Measurements from ENCODE around the gene SORCS2. TPM values are rescaled to one million over a fixed set of nuclear protein-coding genes. Genes with fewer than 3 reads are reported as not detected.

The SORCS2 gene
- total and polyA plus RNA-seq, 2 of the 8 experiments (the other 6 are each of a cell fraction or from before 2014, with no cell fraction given): 0.36 to 1.8 TPM

DNA sequence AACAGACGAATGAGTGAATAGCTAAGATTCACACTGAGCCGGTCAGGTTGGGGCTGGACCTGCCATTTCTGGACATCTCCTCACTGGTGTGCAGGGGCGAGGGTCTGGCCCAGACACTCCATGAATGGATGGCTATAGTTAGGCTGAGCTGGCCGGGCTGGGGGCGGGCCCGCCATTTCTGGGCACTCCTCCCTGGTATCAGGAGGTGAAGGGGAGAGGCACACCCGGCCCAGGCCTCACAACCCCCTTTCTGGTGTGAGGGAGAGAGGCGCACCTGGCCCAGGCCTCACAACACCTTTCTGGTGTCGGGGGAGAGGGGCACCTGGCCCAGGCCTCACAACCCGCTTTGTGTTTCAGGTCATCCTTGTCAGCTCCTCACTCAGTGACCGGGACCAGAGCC, 445.6 kb downstream of the SORCS2 start:
- no peaks in the 10 kb centered on the region for H3K79me2 ChIP-seq (ENCODE audit: control insufficient read depth in 1 of 2, insufficient read depth in 2 of 2, low read length in 2 of 2)
- no peak overlapping the region for H3K4ac ChIP-seq (replicated peaks; ENCODE audit: insufficient read length, low read depth, low read length)
- peaks cover 16% of the 10 kb centered on the region for H3K23me2 ChIP-seq (ENCODE audit: low read depth, low read length)
- H2BK120ac ChIP-seq (replicated peaks; ENCODE audit: low read depth, low read length): no peak overlapping the region
- WGBS, 2 experiments (ENCODE audit: extremely low coverage in 1 of 2, insufficient coverage in 1 of 2, insufficient read length in 1 of 2, insufficient replicate concordance in 2 of 2, low coverage in 1 of 2, low lambda C conversion rate in 2 of 2, missing lambda C conversion rate in 1 of 2): 85% methylated on average over 11 of the region's 11 CpGs; no CpG with 5 or more reads in 1 of the 2 experiments
- no peak for FAIRE-seq
- 0 out of 4 replicates have a peak, but pooled peaks cover 0 to 5% of the 10 kb centered on the region in 2 experiments for H3K9me3 ChIP-seq (ENCODE audit: insufficient read depth in 2 of 2, low read depth in 1 of 2, low read length in 1 of 2)
- H3K4me1 ChIP-seq (replicated peaks in 1 of 4; ENCODE audit: control insufficient read depth in 3 of 4, insufficient read depth in 4 of 4, low read length in 3 of 4): no peaks in the 10 kb centered on the region
- DNase-seq (ENCODE audit: low read depth in 1 of 2, low spot score in 2 of 2): no peak
- no peaks in the 10 kb centered on the region for H3K27me3 ChIP-seq (replicated peaks in 1 of 4; ENCODE audit: control insufficient read depth in 3 of 4, extremely low read depth in 1 of 4, insufficient read depth in 3 of 4, low read length in 3 of 4)
- CTCF ChIA-PET (ENCODE audit: partially characterized antibody): no interaction called here
- H2BK20ac ChIP-seq (ENCODE audit: low read length): no peak overlapping the region
- H3K18ac ChIP-seq (ENCODE audit: extremely low read depth, low read length): no peak overlapping the region
- H4K20me1 ChIP-seq (replicated peaks in 1 of 2; ENCODE audit: control insufficient read depth in 1 of 2, insufficient read depth in 2 of 2, low read length in 2 of 2): peaks cover 0 to 9% of the 10 kb centered on the region in 2 experiments
- no peak overlapping the region for H3K4me3 ChIP-seq (ENCODE audit: extremely low read depth in 1 of 4, insufficient read depth in 2 of 4, low read depth in 3 of 4, low read length in 4 of 4)
- no peak overlapping the region for H2AFZ ChIP-seq (ENCODE audit: low read length)
- H4K5ac ChIP-seq (ENCODE audit: insufficient read length, low read depth, low read length): no peak overlapping the region
- H3K36me3 ChIP-seq (ENCODE audit: control insufficient read depth in 2 of 4, insufficient read depth in 4 of 4, low read length in 3 of 4): no peaks in the 10 kb centered on the region; a peak in 1 of 8 replicates
- no peak overlapping the region for H2BK5ac ChIP-seq (ENCODE audit: low read depth, low read length)
- H2BK15ac ChIP-seq (ENCODE audit: low read length): no peak overlapping the region
- TF ChIP-seq RFX5 (IDR thresholded peaks at IDR 0.05; ENCODE audit: borderline replicate concordance, low read depth, low read length) (no peak), EZH2 (IDR thresholded peaks at IDR 0.05; ENCODE audit: low read depth, low read length, severe bottlenecking) (no peak), SUZ12 (IDR thresholded peaks at IDR 0.05; ENCODE audit: low read length) (no peak)
- TF ChIP-seq, protein P1, sequence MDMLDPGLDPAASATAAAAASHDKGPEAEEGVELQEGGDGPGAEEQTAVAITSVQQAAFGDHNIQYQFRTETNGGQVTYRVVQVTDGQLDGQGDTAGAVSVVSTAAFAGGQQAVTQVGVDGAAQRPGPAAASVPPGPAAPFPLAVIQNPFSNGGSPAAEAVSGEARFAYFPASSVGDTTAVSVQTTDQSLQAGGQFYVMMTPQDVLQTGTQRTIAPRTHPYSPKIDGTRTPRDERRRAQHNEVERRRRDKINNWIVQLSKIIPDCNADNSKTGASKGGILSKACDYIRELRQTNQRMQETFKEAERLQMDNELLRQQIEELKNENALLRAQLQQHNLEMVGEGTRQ (IDR thresholded peaks at IDR 0.05; ENCODE audit: low read length): no peak
- H2BK12ac ChIP-seq (ENCODE audit: low read depth, low read length): no peak overlapping the region
- H3K56ac ChIP-seq (replicated peaks; ENCODE audit: insufficient read length, low read depth, low read length): no peak overlapping the region
- no peak overlapping the region for H2AK5ac ChIP-seq (ENCODE audit: low read depth, low read length)
- H3K4me2 ChIP-seq (ENCODE audit: insufficient read depth in 1 of 2, low read depth in 2 of 2, low read length in 2 of 2): no peak overlapping the region
- H3K27ac ChIP-seq (ENCODE audit: low read depth, low read length): no peak overlapping the region
- H3K23ac ChIP-seq (ENCODE audit: insufficient read length): no peak overlapping the region
- H4K91ac ChIP-seq (replicated peaks; ENCODE audit: insufficient read length, low read length): no peak overlapping the region
- no peaks in the 10 kb centered on the region for H3K79me1 ChIP-seq (ENCODE audit: low read depth, low read length)
- no peak overlapping the region for H3K14ac ChIP-seq (ENCODE audit: insufficient read length)
- POLR2A ChIA-PET (ENCODE audit: partially characterized antibody): no interaction called here
- H3K9ac ChIP-seq (replicated peaks in 1 of 4; ENCODE audit: extremely low read depth in 1 of 4, low read depth in 3 of 4, low read length in 3 of 4): no peak overlapping the region
- no peak overlapping the region for H4K8ac ChIP-seq (ENCODE audit: extremely low read depth, insufficient read depth, low read length)
